Stomach (tissue), 9 donors: ENCODE results near the gene MYO16. TPM values are rescaled to one million over a fixed set of nuclear protein-coding genes. Genes with fewer than 3 reads are reported as not detected.

Experiments used
- DNase-seq, 2 donors: peaks; one replicate each; pipeline versions ENCODE4 v3.0.0 to v3.0.0-alpha.2; 2013 to 2019
- H3K27ac ChIP-seq, 5 donors: fragments of 200-600 bp in 4 of 5; sonication (generic) in 4 of 5; one replicate each; pipeline ENCODE4 v1.5.1; 2013 to 2019; ENCODE audit warnings: mild to moderate bottlenecking in 1 of 5, moderate library complexity in 1 of 5
- H3K27me3 ChIP-seq, 3 donors: fragments of 200-600 bp; sonication (generic); one replicate each; pipeline ENCODE4 v1.5.1; 2017 to 2019; ENCODE audit warnings: mixed run types in 1 of 3
- H3K36me3 ChIP-seq, 4 donors: fragments of 200-600 bp; sonication (generic); 1 replicate in 3 of 4; 2 replicates in 1 of 4; pipeline ENCODE4 v1.5.1; 2016 to 2019
- H3K4me1 ChIP-seq, 4 donors: fragments of 200-600 bp; sonication (generic); one replicate each; pipeline ENCODE4 v1.5.1; 2016 to 2019
- H3K4me3 ChIP-seq, 4 donors: fragments of 200-600 bp; sonication (generic) in 3 of 4; one replicate each; pipeline ENCODE4 v1.5.1; 2016 to 2019; ENCODE audit warnings: mild to moderate bottlenecking in 1 of 4
- H3K9me3 ChIP-seq, 4 donors: fragments of 200-600 bp; sonication (generic); one replicate each; pipeline ENCODE4 v1.5.1; 2016 to 2019
- EP300 ChIP-seq: sonication (generic); formaldehyde crosslinking; IDR thresholded peaks from one replicate; pipeline ENCODE4 v1.6.1; 2017; ENCODE audit warnings: antibody characterized with exemption
- POLR2A ChIP-seq, 4 donors: fragments of 450-650 bp; IDR thresholded peaks; one replicate each; pipeline ENCODE4 v1.6.1; 2016; ENCODE audit warnings: antibody characterized with exemption in 4 of 4, control low read depth in 2 of 4, mild to moderate bottlenecking in 1 of 4, moderate library complexity in 1 of 4
- POLR2AphosphoS5 ChIP-seq, 3 donors: sonication (generic); formaldehyde crosslinking; IDR thresholded peaks; one replicate each; pipeline ENCODE4 v1.6.1; 2016; ENCODE audit warnings: antibody characterized with exemption in 3 of 3
- WGBS, 5 donors: extraction: QIAGEN DNeasy Blood & Tissue Kit in 3 of 5; methylation state at CpG; one replicate each; pipeline versions ENCODE4 v1.1.5 to v1.1.7; 2013 to 2018; 5-methylcytosine and 5-hydroxymethylcytosine counted together
- intact Hi-C: fragments of 100-400 bp; cut with DNase I; formaldehyde crosslinking; loops from one replicate; pipeline ENCODE4 v1.15.1; 2023; ENCODE audit warnings: low total_unique reads
- polyA plus RNA-seq, 3 donors: library from polyadenylated mRNA; stranded (reverse); fragments of 200-250 nt; gene quantifications; one replicate each; pipeline ENCODE4 v1.2.3, GENCODE V29; 2013
- total RNA-seq, 5 donors: library from RNA; depleted of rRNA; stranded (reverse); fragments of >200 nt; gene quantifications; one replicate each; pipeline versions ENCODE4 v1.1.0 to v1.2.3, GENCODE V29; 2014 to 2016
- TF ChIP-seq, protein P1 (sequence below), 7 experiments: fragments of 450-650 bp in 4 of 7; fragments of 200-600 bp in 3 of 7; sonication (generic) in 3 of 7; IDR thresholded peaks; one replicate each; pipeline ENCODE4 v1.5.1; 2016 to 2019; ENCODE audit warnings: antibody characterized with exemption in 7 of 7, control low read depth in 2 of 7, mild to moderate bottlenecking in 1 of 7
- donor health status: healthy with polysubstance abuse.
- donor health status: Bipolar disorder and iron deficiency.
- donor health status: healthy.

Gene MYO16
- total and polyA plus RNA-seq, 8 donors = under 0.01 to 1.8 (median 0.15) TPM; not detected in 3

DNA sequence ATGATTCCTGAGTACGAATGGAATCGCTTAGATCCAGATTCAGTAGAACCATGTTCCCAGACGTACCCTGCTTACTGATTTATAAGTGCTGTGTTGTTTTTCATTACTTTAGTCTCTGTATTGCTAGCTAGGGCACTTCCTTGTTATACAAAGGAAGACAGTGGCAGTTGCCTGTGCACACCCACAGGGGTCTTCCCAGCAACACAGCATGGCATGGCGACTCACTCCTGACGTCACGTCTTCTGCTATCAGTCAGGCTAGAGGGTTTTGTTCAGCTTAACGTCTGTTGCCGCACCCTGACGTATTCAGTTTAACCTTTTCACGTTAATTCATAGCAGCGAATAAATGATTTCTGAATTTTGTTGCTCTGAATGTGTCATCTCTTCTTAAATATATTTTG lies 295.1 kb downstream of the MYO16 start:
- Histone ChIP-seq H3K4me1 (peaks cover 0 to 13% (median 3%) of the 10 kb centered on the region in 4 donors), H3K27ac (no peak overlapping the region), H3K36me3 (no peaks in the 10 kb centered on the region), H3K4me3 (no peak overlapping the region), H3K9me3 (no peaks in the 10 kb centered on the region), H3K27me3 (no peaks in the 10 kb centered on the region)
- DNase-seq = no peak
- intact Hi-C loops = no loop called here
- TF ChIP-seq EP300 (no peak), POLR2AphosphoS5 (IDR thresholded peaks at IDR 0.05) (no peak), POLR2A (IDR thresholded peaks at IDR 0.05) (no peak)
- TF ChIP-seq, protein P1, sequence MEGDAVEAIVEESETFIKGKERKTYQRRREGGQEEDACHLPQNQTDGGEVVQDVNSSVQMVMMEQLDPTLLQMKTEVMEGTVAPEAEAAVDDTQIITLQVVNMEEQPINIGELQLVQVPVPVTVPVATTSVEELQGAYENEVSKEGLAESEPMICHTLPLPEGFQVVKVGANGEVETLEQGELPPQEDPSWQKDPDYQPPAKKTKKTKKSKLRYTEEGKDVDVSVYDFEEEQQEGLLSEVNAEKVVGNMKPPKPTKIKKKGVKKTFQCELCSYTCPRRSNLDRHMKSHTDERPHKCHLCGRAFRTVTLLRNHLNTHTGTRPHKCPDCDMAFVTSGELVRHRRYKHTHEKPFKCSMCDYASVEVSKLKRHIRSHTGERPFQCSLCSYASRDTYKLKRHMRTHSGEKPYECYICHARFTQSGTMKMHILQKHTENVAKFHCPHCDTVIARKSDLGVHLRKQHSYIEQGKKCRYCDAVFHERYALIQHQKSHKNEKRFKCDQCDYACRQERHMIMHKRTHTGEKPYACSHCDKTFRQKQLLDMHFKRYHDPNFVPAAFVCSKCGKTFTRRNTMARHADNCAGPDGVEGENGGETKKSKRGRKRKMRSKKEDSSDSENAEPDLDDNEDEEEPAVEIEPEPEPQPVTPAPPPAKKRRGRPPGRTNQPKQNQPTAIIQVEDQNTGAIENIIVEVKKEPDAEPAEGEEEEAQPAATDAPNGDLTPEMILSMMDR (IDR thresholded peaks at IDR 0.05) = no peak
- 93 to 97% (median 94%) methylated on average over 11 of the region's 11 CpGs for WGBS, 5 donors

DNA sequence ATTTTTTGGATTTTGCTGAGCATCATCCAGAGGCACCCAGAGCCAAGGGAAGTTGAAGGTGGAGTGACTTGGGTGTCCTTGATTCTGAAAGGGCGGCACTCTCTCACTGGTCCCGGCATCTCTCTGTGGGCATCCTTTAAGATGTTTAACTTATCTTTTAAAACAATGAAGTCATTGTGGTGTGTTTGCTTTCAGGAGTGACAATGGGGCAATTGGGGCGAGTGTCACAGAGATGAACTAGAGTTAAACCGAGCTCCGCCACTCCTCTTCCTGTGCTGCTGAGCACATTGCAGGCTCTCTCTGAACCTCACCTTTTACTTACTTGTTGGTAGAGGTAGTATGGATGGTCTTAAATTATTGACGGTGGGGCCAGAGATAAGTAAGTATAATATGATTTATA lies 295.7 kb downstream of the MYO16 start:
- no peaks in the 10 kb centered on the region for H3K27me3 ChIP-seq
- H3K27ac ChIP-seq = no peak overlapping the region
- H3K4me3 ChIP-seq = no peak overlapping the region
- intact Hi-C loops = no loop called here
- no peak for DNase-seq
- no peak for TF ChIP-seq POLR2AphosphoS5 (IDR thresholded peaks at IDR 0.05)
- no peak for TF ChIP-seq POLR2A (IDR thresholded peaks at IDR 0.05)
- no peak for TF ChIP-seq EP300
- TF ChIP-seq, protein P1 (IDR thresholded peaks at IDR 0.05) = no peak
- WGBS, 5 donors = 78 to 91% (median 86%) methylated on average over 6 of the region's 6 CpGs
- no peaks in the 10 kb centered on the region for H3K36me3 ChIP-seq
- H3K4me1 ChIP-seq = peaks cover 0 to 8% (median under 1%) of the 10 kb centered on the region in 4 donors
- no peaks in the 10 kb centered on the region for H3K9me3 ChIP-seq

- H3K27me3 ChIP-seq = no peaks in the 10 kb centered on the region
- no peak overlapping the region for H3K27ac ChIP-seq
- TF ChIP-seq POLR2AphosphoS5 (IDR thresholded peaks at IDR 0.05) (no peak), POLR2A (IDR thresholded peaks at IDR 0.05) (no peak), EP300 (no peak)
- TF ChIP-seq, protein P1 (IDR thresholded peaks at IDR 0.05) = no peak
- intact Hi-C loops = no loop called here
- H3K4me3 ChIP-seq = no peak overlapping the region
- 60 to 83% (median 73%) methylated on average over 5 of the region's 5 CpGs for WGBS, 5 donors
- DNase-seq = no peak
- H3K9me3 ChIP-seq = no peaks in the 10 kb centered on the region
- H3K36me3 ChIP-seq = no peaks in the 10 kb centered on the region
- peaks cover 0 to 4% (median 0%) of the 10 kb centered on the region in 4 donors for H3K4me1 ChIP-seq
Measured at GRCh38 chr13:108926862-108927261, 297.5 kb downstream of the MYO16 start.

DNA sequence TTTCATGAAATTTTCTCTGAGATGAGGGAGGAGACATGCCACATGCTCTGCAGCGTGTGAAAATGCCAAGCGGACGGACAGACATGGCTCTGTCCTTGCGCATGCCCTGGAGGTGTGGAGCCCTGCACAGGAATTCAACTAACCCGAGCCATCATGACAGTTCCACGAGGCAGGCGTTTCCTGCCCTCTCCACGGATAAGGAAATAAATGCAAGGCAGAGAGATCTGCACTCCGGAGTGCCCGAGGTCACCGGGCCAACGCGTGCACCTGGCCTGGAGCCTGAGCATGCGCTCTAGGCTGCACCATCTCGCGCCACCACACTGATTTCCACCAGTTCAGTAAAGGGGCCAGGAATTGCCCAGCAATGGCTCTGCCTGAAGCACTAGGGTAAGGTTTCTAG lies 298.2 kb downstream of the MYO16 start:
- no peak for TF ChIP-seq POLR2AphosphoS5 (IDR thresholded peaks at IDR 0.05)
- TF ChIP-seq EP300 = no peak
- TF ChIP-seq, protein P1 (IDR thresholded peaks at IDR 0.05) = no peak
- TF ChIP-seq POLR2A (IDR thresholded peaks at IDR 0.05) = no peak
- 84 to 90% (median 85%) methylated on average over 16 of the region's 16 CpGs for WGBS, 5 donors
- H3K4me3 ChIP-seq = no peak overlapping the region
- intact Hi-C loops = no loop called here
- no peaks in the 10 kb centered on the region for H3K4me1 ChIP-seq
- H3K36me3 ChIP-seq = no peaks in the 10 kb centered on the region
- DNase-seq = no peak
- no peaks in the 10 kb centered on the region for H3K9me3 ChIP-seq
- H3K27ac ChIP-seq = no peak overlapping the region
- no peaks in the 10 kb centered on the region for H3K27me3 ChIP-seq
